Ishikawa (cell line): ENCODE data around the gene ABLIM2.

Experiments used
- CEBPB ChIP-seq: IDR thresholded peaks from 2 replicates; pipeline ENCODE4 v1.6.1; 2012
- EP300 ChIP-seq: IDR thresholded peaks from 2 replicates; pipeline ENCODE4 v1.6.1; 2012; ENCODE audit warnings: borderline replicate concordance
- MAX ChIP-seq: IDR thresholded peaks from 2 replicates; pipeline ENCODE4 v1.6.1; 2012
- NFIC ChIP-seq: IDR thresholded peaks from 2 replicates; pipeline ENCODE4 v1.6.1; 2012
- RAD21 ChIP-seq: IDR thresholded peaks from 2 replicates; pipeline ENCODE4 v1.6.1; 2012; ENCODE audit warnings: low read depth
- REST ChIP-seq: IDR thresholded peaks from 2 replicates; pipeline ENCODE4 v1.6.1; 2012; ENCODE audit warnings: low read depth, mild to moderate bottlenecking
- TAF1 ChIP-seq: IDR thresholded peaks from 2 replicates; pipeline ENCODE4 v1.6.1; 2012; ENCODE audit warnings: low read depth, mild to moderate bottlenecking
- YY1 ChIP-seq: IDR thresholded peaks from 2 replicates; pipeline ENCODE4 v1.6.1; 2012; ENCODE audit warnings: low read depth

- no peak for TF ChIP-seq MAX
- no peak for TF ChIP-seq NFIC
- TF ChIP-seq EP300 = no peak
- no peak for TF ChIP-seq CEBPB
- TF ChIP-seq TAF1 = no peak
- TF ChIP-seq RAD21 = no peak
- no peak for TF ChIP-seq REST
- no peak for TF ChIP-seq YY1
Measured at GRCh38 chr4:7984286-7984925, 174.2 kb downstream of the ABLIM2 start.
